ENCODE data around the gene KLK13. TPM values are rescaled to one million over a fixed set of nuclear protein-coding genes. Genes with fewer than 3 reads are reported as not detected.

The KLK13 gene
- total and polyA plus RNA-seq, 2 of the 13 experiments (the other 11 are each of a cell fraction or from before 2014, with no cell fraction given): 0.09 TPM; not detected in 1

GRCh38 chr19:51091126-51091525 lies 26.2 kb upstream of the KLK13 start:
- 54% methylated on average over 8 of the region's 10 CpGs for WGBS (ENCODE audit: low lambda C conversion rate)
- BruUV-seq (replicated peaks): no TSS peak

DNA sequence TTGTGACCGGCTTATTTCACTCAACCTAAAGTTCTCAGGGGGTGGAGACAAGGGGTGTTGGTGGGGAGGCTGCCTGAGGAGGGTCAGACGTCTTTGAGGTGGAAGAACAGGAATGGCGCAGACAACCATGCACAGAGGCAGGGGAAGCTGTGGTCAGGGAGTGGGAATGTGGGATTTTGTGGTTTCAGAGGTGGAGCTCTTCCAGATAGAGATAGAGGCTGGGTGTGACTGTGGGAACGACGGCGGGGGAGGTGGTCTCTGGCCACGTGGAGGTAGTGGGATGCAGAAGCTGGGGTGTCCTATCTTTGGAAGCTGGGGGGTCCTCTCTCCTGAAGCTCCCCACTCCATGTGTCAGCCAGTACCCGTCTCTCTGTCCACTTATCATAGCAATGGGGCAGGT lies 25.6 kb upstream of the KLK13 start:
- Histone ChIP-seq H3K4me1 (ENCODE audit: insufficient read depth, low read length) (peaks cover 17% of the 10 kb centered on the region), H2AFZ (ENCODE audit: low read length) (no peak overlapping the region), H3K27me3 (ENCODE audit: control insufficient read depth in 1 of 2, insufficient read depth in 2 of 2, low read length in 2 of 2) (peaks cover under 1 to 1% of the 10 kb centered on the region in 2 experiments; a peak in 3 of 5 replicates), H3K9me3 (ENCODE audit: low read length) (no peaks in the 10 kb centered on the region), H3K4me2 (ENCODE audit: low read depth, low read length) (no peak overlapping the region), H3K36me3 (replicated peaks in 1 of 2; ENCODE audit: control insufficient read depth in 1 of 2, insufficient read depth in 2 of 2, low read length in 2 of 2) (no peaks in the 10 kb centered on the region), H3K79me2 (ENCODE audit: insufficient read depth, low read length) (no peaks in the 10 kb centered on the region), H3K27ac (ENCODE audit: extremely low read length, insufficient read depth, low read length) (no peak overlapping the region), H4K20me1 (ENCODE audit: insufficient read depth, low read length) (no peaks in the 10 kb centered on the region), H3K4me3 (replicated peaks in 1 of 3; ENCODE audit: insufficient read depth in 1 of 3, low read depth in 2 of 3, low read length in 3 of 3) (no peak overlapping the region), H3K9ac (ENCODE audit: insufficient read depth, low read depth, low read length) (no peak overlapping the region)
- 25% methylated on average over 8 of the region's 8 CpGs for WGBS (ENCODE audit: low lambda C conversion rate)
- no peak for DNase-seq (ENCODE audit: low spot score)
- POLR2A ChIA-PET: no interaction called here
- no peak for FAIRE-seq
- in situ Hi-C loops (cut with HindIII; ENCODE audit: extremely low pct_ligation_motif_present, low pct_unique_long_range_greater_than_20kb): loop anchor here (5.0 to 25.0 kb wide), 2 partner anchors 73 to 153 kb away; partner anchors contain the start of gene KLK10
- ATAC-seq: no peak
- CTCF ChIA-PET (ENCODE audit: low intra/inter-chr PET ratio, low total read pairs): no interaction called here
- intact Hi-C loops (cut with micrococcal nuclease; ENCODE audit: unreplicated experiment): no loop called here
- BruUV-seq (replicated peaks): no TSS peak
- no peak for TF ChIP-seq ZNF639 (CRISPR knock-in tag; conservative IDR thresholded peaks at IDR 0.05)
- TF ChIP-seq ZNF552 (CRISPR knock-in tag; IDR thresholded peaks at IDR 0.05; ENCODE audit: borderline replicate concordance): no peak
- no peak for TF ChIP-seq ZSCAN9 (CRISPR knock-in tag; IDR thresholded peaks at IDR 0.05; ENCODE audit: borderline replicate concordance)
- TF ChIP-seq ZNF619 (CRISPR knock-in tag; IDR thresholded peaks at IDR 0.05): no peak
- no peak for TF ChIP-seq SP5 (CRISPR knock-in tag; IDR thresholded peaks at IDR 0.05; ENCODE audit: borderline replicate concordance, low read depth)
- TF ChIP-seq CAMTA2 (CRISPR knock-in tag; IDR thresholded peaks at IDR 0.05; ENCODE audit: borderline replicate concordance): no peak
- TF ChIP-seq TCF7 (IDR thresholded peaks at IDR 0.05; ENCODE audit: low read depth): no peak
- no peak for TF ChIP-seq NFYB (CRISPR knock-in tag; IDR thresholded peaks at IDR 0.05)
- TF ChIP-seq TBP (CRISPR knock-in tag; IDR thresholded peaks at IDR 0.05): no peak
- no peak for TF ChIP-seq TCF7L2 (IDR thresholded peaks at IDR 0.05; ENCODE audit: low read depth, low read length)
- TF ChIP-seq ZNF766 (CRISPR knock-in tag; IDR thresholded peaks at IDR 0.05; ENCODE audit: borderline replicate concordance): no peak
- TF ChIP-seq, protein P1, sequence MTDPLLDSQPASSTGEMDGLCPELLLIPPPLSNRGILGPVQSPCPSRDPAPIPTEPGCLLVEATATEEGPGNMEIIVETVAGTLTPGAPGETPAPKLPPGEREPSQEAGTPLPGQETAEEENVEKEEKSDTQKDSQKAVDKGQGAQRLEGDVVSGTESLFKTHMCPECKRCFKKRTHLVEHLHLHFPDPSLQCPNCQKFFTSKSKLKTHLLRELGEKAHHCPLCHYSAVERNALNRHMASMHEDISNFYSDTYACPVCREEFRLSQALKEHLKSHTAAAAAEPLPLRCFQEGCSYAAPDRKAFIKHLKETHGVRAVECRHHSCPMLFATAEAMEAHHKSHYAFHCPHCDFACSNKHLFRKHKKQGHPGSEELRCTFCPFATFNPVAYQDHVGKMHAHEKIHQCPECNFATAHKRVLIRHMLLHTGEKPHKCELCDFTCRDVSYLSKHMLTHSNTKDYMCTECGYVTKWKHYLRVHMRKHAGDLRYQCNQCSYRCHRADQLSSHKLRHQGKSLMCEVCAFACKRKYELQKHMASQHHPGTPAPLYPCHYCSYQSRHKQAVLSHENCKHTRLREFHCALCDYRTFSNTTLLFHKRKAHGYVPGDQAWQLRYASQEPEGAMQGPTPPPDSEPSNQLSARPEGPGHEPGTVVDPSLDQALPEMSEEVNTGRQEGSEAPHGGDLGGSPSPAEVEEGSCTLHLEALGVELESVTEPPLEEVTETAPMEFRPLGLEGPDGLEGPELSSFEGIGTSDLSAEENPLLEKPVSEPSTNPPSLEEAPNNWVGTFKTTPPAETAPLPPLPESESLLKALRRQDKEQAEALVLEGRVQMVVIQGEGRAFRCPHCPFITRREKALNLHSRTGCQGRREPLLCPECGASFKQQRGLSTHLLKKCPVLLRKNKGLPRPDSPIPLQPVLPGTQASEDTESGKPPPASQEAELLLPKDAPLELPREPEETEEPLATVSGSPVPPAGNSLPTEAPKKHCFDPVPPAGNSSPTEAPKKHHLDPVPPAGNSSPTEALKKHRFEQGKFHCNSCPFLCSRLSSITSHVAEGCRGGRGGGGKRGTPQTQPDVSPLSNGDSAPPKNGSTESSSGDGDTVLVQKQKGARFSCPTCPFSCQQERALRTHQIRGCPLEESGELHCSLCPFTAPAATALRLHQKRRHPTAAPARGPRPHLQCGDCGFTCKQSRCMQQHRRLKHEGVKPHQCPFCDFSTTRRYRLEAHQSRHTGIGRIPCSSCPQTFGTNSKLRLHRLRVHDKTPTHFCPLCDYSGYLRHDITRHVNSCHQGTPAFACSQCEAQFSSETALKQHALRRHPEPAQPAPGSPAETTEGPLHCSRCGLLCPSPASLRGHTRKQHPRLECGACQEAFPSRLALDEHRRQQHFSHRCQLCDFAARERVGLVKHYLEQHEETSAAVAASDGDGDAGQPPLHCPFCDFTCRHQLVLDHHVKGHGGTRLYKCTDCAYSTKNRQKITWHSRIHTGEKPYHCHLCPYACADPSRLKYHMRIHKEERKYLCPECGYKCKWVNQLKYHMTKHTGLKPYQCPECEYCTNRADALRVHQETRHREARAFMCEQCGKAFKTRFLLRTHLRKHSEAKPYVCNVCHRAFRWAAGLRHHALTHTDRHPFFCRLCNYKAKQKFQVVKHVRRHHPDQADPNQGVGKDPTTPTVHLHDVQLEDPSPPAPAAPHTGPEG (CRISPR knock-in tag; IDR thresholded peaks at IDR 0.05): no peak

More at GRCh38 chr19:51091126-51091525, 26.2 kb upstream of the KLK13 start:
- no peaks in the 10 kb centered on the region for H3K9me3 ChIP-seq (ENCODE audit: low read length)
- CTCF ChIA-PET (ENCODE audit: low intra/inter-chr PET ratio, low total read pairs): no interaction called here
- POLR2A ChIA-PET: no interaction called here
- in situ Hi-C loops (cut with HindIII; ENCODE audit: extremely low pct_ligation_motif_present, low pct_unique_long_range_greater_than_20kb) (loop anchor here (5.0 to 25.0 kb wide), 2 partner anchors 74 to 154 kb away; partner anchors contain the start of gene KLK10), intact Hi-C loops (cut with micrococcal nuclease; ENCODE audit: unreplicated experiment) (no loop called here)
- H3K79me2 ChIP-seq (ENCODE audit: insufficient read depth, low read length): no peaks in the 10 kb centered on the region
- ATAC-seq (no peak), FAIRE-seq (no peak), DNase-seq (ENCODE audit: low spot score) (no peak)
- H3K4me3 ChIP-seq (replicated peaks in 1 of 3; ENCODE audit: insufficient read depth in 1 of 3, low read depth in 2 of 3, low read length in 3 of 3): no peak overlapping the region
- no peaks in the 10 kb centered on the region for H4K20me1 ChIP-seq (ENCODE audit: insufficient read depth, low read length)
- H3K36me3 ChIP-seq (replicated peaks in 1 of 2; ENCODE audit: control insufficient read depth in 1 of 2, insufficient read depth in 2 of 2, low read length in 2 of 2): no peaks in the 10 kb centered on the region
- H2AFZ ChIP-seq (ENCODE audit: low read length): no peak overlapping the region
- no peak overlapping the region for H3K27ac ChIP-seq (ENCODE audit: extremely low read length, insufficient read depth, low read length)
- H3K9ac ChIP-seq (ENCODE audit: insufficient read depth, low read depth, low read length): no peak overlapping the region
- no peak overlapping the region for H3K4me2 ChIP-seq (ENCODE audit: low read depth, low read length)
- peaks cover 17% of the 10 kb centered on the region for H3K4me1 ChIP-seq (ENCODE audit: insufficient read depth, low read length)
- TF ChIP-seq ZNF235 (CRISPR knock-in tag; IDR thresholded peaks at IDR 0.05; ENCODE audit: borderline replicate concordance): no peak
- peak; percentile 21; the same call in 1 of the 2 replicates for TF ChIP-seq CREB1 (IDR thresholded peaks at IDR 0.05)
- no peak for TF ChIP-seq CREB1 (CRISPR knock-in tag; IDR thresholded peaks at IDR 0.05)
- H3K27me3 ChIP-seq (ENCODE audit: control insufficient read depth in 1 of 2, insufficient read depth in 2 of 2, low read length in 2 of 2): peaks cover 0 to 1% of the 10 kb centered on the region in 2 experiments; a peak in 3 of 5 replicates
